HepG2 (cell line): ENCODE data around the gene RBBP8NL. TPM values are rescaled to one million over a fixed set of nuclear protein-coding genes. Genes with fewer than 3 reads are reported as not detected.

ENCODE experiments used
- FOXO1 ChIP-seq: sonication (generic); formaldehyde crosslinking; IDR thresholded peaks from 2 replicates; pipeline ENCODE4 v1.4.0; 2020; ENCODE audit warnings: missing genetic modification reagents
- JUND ChIP-seq: sonication (generic); formaldehyde crosslinking; IDR thresholded peaks from 2 replicates; pipeline ENCODE4 v1.8.0; 2022; ENCODE audit warnings: mild to moderate bottlenecking, missing genetic modification reagents
- MED8 ChIP-seq: sonication (generic); formaldehyde crosslinking; IDR thresholded peaks from 2 replicates; pipeline ENCODE4 v1.8.1; 2023; ENCODE audit warnings: mild to moderate bottlenecking, missing genetic modification reagents; ENCODE audit not compliant: insufficient replicate concordance
- MEIS1 ChIP-seq: sonication (generic); formaldehyde crosslinking; IDR thresholded peaks from 2 replicates; pipeline ENCODE4 v1.9.0; 2021; ENCODE audit warnings: mild to moderate bottlenecking, missing genetic modification reagents, moderate library complexity, borderline replicate concordance
- MIER3 ChIP-seq: IDR thresholded peaks from 2 replicates; pipeline ENCODE4 v1.6.1; 2016; ENCODE audit warnings: missing compliant biosample characterization, borderline replicate concordance
- MIXL1 ChIP-seq: IDR thresholded peaks from 2 replicates; pipeline ENCODE4 v1.6.1; 2016
- NFATC3 ChIP-seq: sonication (generic); formaldehyde crosslinking; IDR thresholded peaks from 2 replicates; pipeline ENCODE4 v1.5.1; 2020; ENCODE audit warnings: mild to moderate bottlenecking, missing genetic modification reagents
- NR0B2 ChIP-seq: sonication (generic); formaldehyde crosslinking; IDR thresholded peaks from 2 replicates; pipeline ENCODE4 v1.4.0; 2020; ENCODE audit warnings: mild to moderate bottlenecking, missing genetic modification reagents
- NR2F1 ChIP-seq, 2 experiments: fragments of 450-650 bp in 1 of 2; formaldehyde crosslinking in 1 of 2; IDR thresholded peaks; 2 replicates each; pipeline versions ENCODE4 v1.5.0 to v1.6.1; 2016 to 2020; ENCODE audit warnings: mild to moderate bottlenecking in 1 of 2, missing compliant biosample characterization in 1 of 2, missing genetic modification reagents in 1 of 2, moderate library complexity in 1 of 2
- PAF1 ChIP-seq: IDR thresholded peaks from 2 replicates; pipeline ENCODE4 v1.6.1; 2016; ENCODE audit warnings: missing genetic modification reagents, missing compliant biosample characterization
- PITX1 ChIP-seq: sonication (generic); formaldehyde crosslinking; IDR thresholded peaks from 2 replicates; pipeline ENCODE4 v1.5.1; 2020; ENCODE audit warnings: mild to moderate bottlenecking, missing genetic modification reagents
- POLR2G ChIP-seq: fragments of 200-400 bp; formaldehyde crosslinking; IDR thresholded peaks from 2 replicates; pipeline ENCODE4 v1.6.1; 2018; ENCODE audit warnings: mild to moderate bottlenecking, low read depth, low read length, moderate library complexity
- RBFOX2 ChIP-seq: fragments of 200-400 bp; formaldehyde crosslinking; IDR thresholded peaks from 2 replicates; pipeline ENCODE4 v1.6.1; 2017; ENCODE audit warnings: low read depth, mild to moderate bottlenecking, low read length
- SOX5 ChIP-seq: IDR thresholded peaks from 2 replicates; pipeline ENCODE4 v1.6.1; 2016; ENCODE audit warnings: borderline replicate concordance
- ZHX2 ChIP-seq, 2 experiments: sonication (generic) in 1 of 2; formaldehyde crosslinking in 1 of 2; IDR thresholded peaks; 2 replicates each; pipeline versions ENCODE4 v1.6.1 to v1.9.0; 2014 to 2022; ENCODE audit warnings: antibody characterized with exemption in 1 of 2, borderline replicate concordance in 1 of 2, inconsistent platforms in 1 of 2, low read depth in 1 of 2, missing genetic modification reagents in 1 of 2
- ZNF292 ChIP-seq: sonication (generic); formaldehyde crosslinking; IDR thresholded peaks from 2 replicates; pipeline ENCODE4 v1.8.1; 2022; ENCODE audit warnings: mild to moderate bottlenecking, low read depth, missing genetic modification reagents, borderline replicate concordance
- ZNF329 ChIP-seq: sonication (generic); formaldehyde crosslinking; IDR thresholded peaks from 2 replicates; pipeline ENCODE4 v1.9.0; 2021; ENCODE audit warnings: low read depth, mild to moderate bottlenecking, missing genetic modification reagents
- ZNF33A ChIP-seq: sonication (generic); formaldehyde crosslinking; IDR thresholded peaks from 2 replicates; pipeline ENCODE4 v1.5.1; 2020; ENCODE audit warnings: missing genetic modification reagents, mild to moderate bottlenecking, moderate library complexity, borderline replicate concordance
- ZNF343 ChIP-seq: sonication (generic); formaldehyde crosslinking; IDR thresholded peaks from 2 replicates; pipeline ENCODE4 v1.4.0; 2020; ENCODE audit warnings: mild to moderate bottlenecking, missing genetic modification reagents
- ZNF747 ChIP-seq: sonication (generic); formaldehyde crosslinking; IDR thresholded peaks from 2 replicates; pipeline ENCODE4 v1.8.1; 2023; ENCODE audit warnings: missing genetic modification reagents, mild to moderate bottlenecking, borderline replicate concordance
- ZNF749 ChIP-seq: sonication (generic); formaldehyde crosslinking; IDR thresholded peaks from 2 replicates; pipeline ENCODE4 v1.8.0; 2022; ENCODE audit warnings: mild to moderate bottlenecking, missing genetic modification reagents, moderate library complexity, borderline replicate concordance
- ZNF772 ChIP-seq: sonication (generic); formaldehyde crosslinking; IDR thresholded peaks from 2 replicates; pipeline ENCODE4 v1.5.0; 2020; ENCODE audit warnings: mild to moderate bottlenecking, missing genetic modification reagents
- ZNF773 ChIP-seq: sonication (generic); formaldehyde crosslinking; IDR thresholded peaks from 2 replicates; pipeline ENCODE4 v1.4.0; 2020; ENCODE audit warnings: missing genetic modification reagents, borderline replicate concordance
- polyA plus RNA-seq, 8 experiments: library from polyadenylated mRNA; depleted of rRNA in 3 of 8; stranded (reverse) in 7 of 8; unstranded in 1 of 8; fragments of >200 nt; fragmentation: Illumina TruSeq in 4 of 8; extraction: Trizol in 4 of 8; gene quantifications; 2 replicates each; pipeline versions ENCODE4 v1.2.1 to v1.2.3, GENCODE V29; 2011 to 2016; ENCODE audit warnings: low read depth in 4 of 8, missing spikeins in 1 of 8, mixed read lengths in 1 of 8; ENCODE audit not compliant: insufficient read depth in 1 of 8
- total RNA-seq, 5 experiments: library from RNA; depleted of rRNA; stranded (reverse); fragments of >200 nt; fragmentation: Illumina TruSeq; extraction: Trizol; gene quantifications; 2 replicates each; pipeline ENCODE4 v1.2.3, GENCODE V29; 2016; ENCODE audit warnings: low read depth in 1 of 5

The RBBP8NL gene
- total and polyA plus RNA-seq, 2 of the 13 experiments (the other 11 are each of a cell fraction or from before 2014, with no cell fraction given): 0.69 to 0.86 TPM

GRCh38 chr20:62370807-62371587 lies 56.3 kb downstream of the RBBP8NL start (continued):
- TF ChIP-seq ZHX2 (IDR thresholded peaks at IDR 0.05; ENCODE audit: low read depth) (0 out of 2 replicates have a peak, but pooled peaks have one; percentile 27), ZHX2 (CRISPR knock-in tag; IDR thresholded peaks at IDR 0.05; ENCODE audit: borderline replicate concordance) (no peak), RBFOX2 (peak; percentile 74), ZNF343 (CRISPR knock-in tag) (peak; percentile 47; the same call in 1 of the 2 replicates), NFATC3 (CRISPR knock-in tag) (0 out of 2 replicates have a peak, but pooled peaks have one; percentile 51), ZNF772 (0 out of 2 replicates have a peak, but pooled peaks have one; percentile 18), PAF1 (CRISPR knock-in tag) (no peak), JUND (CRISPR knock-in tag) (no peak; the same call in 1 of the 2 replicates), FOXO1 (peak; percentile 72), MIXL1 (CRISPR knock-in tag) (peak; percentile 61; the same call in 1 of the 2 replicates), ZNF747 (CRISPR knock-in tag) (0 out of 2 replicates have a peak, but pooled peaks have one; percentile 25), SOX5 (CRISPR knock-in tag) (peak; percentile 25; the same call in 1 of the 2 replicates), PITX1 (CRISPR knock-in tag) (peak; percentile 73), ZNF292 (peak; percentile 68), MEIS1 (peak; percentile 90), ZNF773 (CRISPR knock-in tag) (no peak), NR2F1 (CRISPR knock-in tag; IDR thresholded peaks at IDR 0.05) (peak; percentile 47 to 75), MIER3 (peak; percentile 35; the same call in 1 of the 2 replicates), POLR2G (peak; percentile 52), ZNF749 (CRISPR knock-in tag) (0 out of 2 replicates have a peak, but pooled peaks have one; percentile 60), NR0B2 (0 out of 2 replicates have a peak, but pooled peaks have one; percentile 43), MED8 (CRISPR knock-in tag) (peak; percentile 13), ZNF33A (CRISPR knock-in tag) (peak; percentile 79; the same call in 1 of the 2 replicates), ZNF329 (CRISPR knock-in tag) (peak; percentile 61; the same call in 1 of the 2 replicates)
